GM12874 (cell line): ENCODE data around the gene LRCH4.

Source experiments
- TF ChIP-seq, protein P1 (sequence below): IDR thresholded peaks from 2 replicates; pipeline ENCODE4 v1.5.1; 2011; ENCODE audit warnings: low read depth, mild to moderate bottlenecking, control low read depth, low read length, moderate library complexity; ENCODE audit not compliant: insufficient read depth

Gene LRCH4

DNA sequence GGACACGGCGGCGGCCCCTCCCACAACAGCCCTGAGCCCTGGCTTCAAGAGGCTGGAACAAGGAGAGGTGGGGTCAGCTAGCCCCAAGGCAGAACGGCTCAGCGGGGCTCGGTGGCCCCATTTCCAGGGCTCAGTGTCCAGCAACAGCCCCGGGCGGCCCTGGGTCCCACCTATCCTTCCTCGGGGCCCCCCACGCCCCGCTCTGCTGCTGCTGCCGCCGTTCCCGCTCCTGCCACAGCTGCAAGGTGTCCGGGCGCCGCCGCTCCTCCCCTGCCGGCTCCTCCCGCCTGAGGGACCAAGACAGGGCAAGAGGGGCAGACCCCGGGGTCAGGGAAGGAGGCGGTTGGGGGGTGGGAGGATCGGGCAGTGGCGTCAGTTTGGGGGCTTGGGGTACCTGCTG is 8.8 kb downstream of the LRCH4 start:
- TF ChIP-seq, protein P1, sequence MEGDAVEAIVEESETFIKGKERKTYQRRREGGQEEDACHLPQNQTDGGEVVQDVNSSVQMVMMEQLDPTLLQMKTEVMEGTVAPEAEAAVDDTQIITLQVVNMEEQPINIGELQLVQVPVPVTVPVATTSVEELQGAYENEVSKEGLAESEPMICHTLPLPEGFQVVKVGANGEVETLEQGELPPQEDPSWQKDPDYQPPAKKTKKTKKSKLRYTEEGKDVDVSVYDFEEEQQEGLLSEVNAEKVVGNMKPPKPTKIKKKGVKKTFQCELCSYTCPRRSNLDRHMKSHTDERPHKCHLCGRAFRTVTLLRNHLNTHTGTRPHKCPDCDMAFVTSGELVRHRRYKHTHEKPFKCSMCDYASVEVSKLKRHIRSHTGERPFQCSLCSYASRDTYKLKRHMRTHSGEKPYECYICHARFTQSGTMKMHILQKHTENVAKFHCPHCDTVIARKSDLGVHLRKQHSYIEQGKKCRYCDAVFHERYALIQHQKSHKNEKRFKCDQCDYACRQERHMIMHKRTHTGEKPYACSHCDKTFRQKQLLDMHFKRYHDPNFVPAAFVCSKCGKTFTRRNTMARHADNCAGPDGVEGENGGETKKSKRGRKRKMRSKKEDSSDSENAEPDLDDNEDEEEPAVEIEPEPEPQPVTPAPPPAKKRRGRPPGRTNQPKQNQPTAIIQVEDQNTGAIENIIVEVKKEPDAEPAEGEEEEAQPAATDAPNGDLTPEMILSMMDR = no peak

DNA sequence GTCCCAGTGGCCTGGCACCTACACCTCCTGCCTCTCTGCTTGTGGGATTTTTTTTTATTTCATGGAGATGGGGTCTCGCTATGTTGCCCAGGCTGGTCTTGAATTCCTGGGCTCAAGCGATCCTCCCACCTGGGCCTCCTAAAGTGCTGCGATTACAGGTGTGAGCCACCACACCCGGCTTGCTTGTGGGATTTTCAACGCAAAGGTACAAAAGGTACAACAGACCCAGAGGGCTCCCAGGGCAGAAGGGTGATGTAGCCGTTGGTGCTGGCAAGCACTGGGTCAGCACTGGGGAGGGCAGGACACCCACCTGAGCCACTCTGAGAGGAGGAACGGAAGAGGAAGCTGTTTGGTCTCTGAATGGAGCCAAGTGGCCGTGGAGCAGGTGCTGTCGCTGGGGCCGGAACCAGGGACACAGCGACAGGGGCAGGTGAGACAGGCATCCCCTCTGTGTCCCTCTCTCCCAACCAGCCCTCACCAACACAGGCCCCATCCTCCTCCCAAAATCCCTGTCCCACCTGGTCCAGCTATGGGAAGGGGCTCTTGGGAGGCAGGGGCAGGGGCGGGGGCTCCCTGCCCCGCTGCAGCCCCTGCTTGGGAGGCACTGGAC is 9.4 kb downstream of the LRCH4 start:
- TF ChIP-seq, protein P1 = no peak

DNA sequence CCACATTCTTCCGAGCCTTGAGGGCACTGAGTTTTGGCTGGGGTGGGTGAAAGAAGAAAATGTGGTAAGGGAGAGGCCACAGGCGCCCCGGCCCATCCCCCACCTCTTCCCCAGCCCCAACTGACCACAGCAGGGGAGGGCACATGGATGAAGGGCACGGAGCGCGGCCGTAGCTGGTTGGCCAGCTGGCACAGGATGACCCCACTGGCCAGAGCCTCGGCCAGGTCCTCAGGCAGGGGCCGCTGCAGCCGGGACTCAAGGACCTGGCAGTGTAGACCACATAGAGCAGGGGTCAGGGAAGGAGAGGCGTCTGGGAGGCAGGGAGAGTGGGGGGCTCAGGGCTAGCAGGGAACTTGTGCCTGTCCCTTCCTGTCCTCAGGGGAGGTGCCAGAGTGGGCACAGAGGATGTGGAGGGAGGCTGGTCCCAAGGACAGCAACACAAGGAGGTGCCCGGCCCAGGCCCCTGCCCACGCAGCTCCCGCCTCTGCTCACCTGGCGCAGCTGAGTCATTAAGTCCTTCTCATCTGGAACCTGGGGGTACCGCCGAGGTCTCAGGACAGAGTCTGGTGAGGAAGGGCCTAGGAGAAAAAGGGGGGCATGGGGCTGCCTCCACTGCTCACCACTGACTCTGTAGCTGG is 10.1 kb downstream of the LRCH4 start:
- TF ChIP-seq, protein P1 = no peak

DNA sequence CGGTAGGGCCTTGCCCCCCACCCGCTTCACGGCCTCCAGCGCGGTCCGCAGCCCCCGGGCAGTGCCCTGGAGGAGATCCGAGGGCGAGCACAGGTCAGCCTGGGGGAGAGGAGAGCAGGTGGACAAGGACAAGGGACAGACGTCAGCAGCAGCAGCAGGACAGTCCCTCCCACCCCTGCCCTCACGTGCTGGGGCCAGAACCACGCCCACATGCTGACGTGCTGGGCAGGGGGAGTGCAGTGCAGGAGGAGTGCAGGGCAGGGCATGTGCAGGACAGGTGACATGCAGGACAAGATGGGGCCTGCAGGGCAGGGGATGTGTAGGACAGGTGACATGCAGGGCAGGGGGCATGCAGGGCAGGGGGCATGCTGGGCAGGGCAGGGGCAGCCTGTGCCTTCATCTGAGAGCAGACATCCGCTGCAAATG is 10.7 kb downstream of the LRCH4 start:
- TF ChIP-seq, protein P1 = no peak

DNA sequence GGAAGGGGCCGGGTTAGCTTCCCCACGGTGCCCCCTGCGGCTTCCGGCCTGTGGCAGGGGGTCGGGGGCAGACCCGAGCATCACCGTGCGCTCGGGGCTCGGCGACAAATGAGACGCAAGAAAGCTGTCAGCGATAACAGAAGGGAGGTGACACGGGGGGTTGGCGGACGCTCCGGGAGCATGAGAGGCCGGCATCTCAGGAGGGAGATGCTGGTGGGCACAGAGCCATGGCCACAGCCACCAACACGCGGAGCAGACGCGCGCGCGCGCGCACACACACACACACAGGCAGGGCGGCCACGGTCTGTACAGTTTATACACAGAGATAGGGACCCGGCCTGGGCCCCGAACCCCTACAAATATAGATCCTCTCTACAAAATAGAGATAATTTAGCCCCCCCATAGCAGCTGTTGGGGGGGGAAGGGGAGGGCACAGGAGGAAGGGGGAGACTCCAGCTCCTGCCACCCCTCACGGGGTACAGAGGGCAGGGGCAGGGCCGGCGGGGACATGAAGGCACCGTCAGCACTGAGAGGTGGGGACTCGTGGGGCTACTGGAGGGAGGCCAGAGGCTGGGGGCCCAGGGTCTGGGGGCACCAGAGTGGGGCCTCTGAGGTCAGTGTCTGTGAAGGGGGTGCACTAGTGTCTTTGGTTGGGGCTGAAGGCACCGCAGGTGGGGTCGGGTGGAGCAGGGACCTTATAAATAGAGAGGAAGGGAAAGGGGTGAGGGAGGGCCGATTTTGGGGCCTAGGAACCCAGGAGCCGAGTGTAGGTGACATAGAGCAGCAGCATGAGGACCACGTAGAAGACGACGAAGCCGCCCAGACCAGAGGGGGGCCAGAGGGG is 11.3 kb downstream of the LRCH4 start:
- TF ChIP-seq, protein P1 = no peak

DNA sequence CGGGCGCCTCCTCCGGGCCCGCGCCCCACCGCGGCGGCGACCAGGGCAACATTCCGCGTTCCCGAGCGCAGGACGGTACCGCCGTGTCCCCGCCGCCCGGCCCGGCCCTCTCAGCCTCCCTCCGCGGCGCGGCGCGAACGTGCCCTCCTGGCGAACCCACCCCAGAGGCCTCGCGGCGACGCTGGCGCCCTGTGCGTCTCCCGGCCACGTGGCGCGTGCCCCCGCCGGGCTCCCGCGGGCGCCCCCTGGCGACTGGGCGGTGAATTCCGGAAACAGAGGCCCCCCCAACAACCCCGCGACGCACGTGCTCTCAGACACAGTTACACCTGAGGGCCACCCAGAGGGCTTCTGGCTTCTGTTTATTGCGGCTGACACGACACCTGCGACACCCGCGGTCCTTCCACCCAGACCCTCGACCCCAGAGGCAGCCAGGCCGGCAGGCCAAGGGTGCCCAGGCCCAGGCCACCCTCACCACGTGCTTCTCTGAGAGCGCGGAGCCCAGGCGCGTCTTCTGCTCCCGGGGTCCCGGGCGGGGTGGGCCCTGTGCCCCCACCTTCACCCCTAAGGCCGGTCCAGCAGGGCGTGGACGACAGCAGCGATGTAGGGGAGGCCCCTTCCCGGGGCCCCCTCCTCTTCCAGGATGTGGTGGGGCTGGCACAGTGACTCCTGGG is 12.1 kb downstream of the LRCH4 start, which contains the start of gene SAP25:
Gene SAP25, minus strand, starts transcription at position 210 of the 671 bp plus-strand sequence. Its CDS starts 158 bp downstream, at position 52.
- TF ChIP-seq, protein P1 = no peak

DNA sequence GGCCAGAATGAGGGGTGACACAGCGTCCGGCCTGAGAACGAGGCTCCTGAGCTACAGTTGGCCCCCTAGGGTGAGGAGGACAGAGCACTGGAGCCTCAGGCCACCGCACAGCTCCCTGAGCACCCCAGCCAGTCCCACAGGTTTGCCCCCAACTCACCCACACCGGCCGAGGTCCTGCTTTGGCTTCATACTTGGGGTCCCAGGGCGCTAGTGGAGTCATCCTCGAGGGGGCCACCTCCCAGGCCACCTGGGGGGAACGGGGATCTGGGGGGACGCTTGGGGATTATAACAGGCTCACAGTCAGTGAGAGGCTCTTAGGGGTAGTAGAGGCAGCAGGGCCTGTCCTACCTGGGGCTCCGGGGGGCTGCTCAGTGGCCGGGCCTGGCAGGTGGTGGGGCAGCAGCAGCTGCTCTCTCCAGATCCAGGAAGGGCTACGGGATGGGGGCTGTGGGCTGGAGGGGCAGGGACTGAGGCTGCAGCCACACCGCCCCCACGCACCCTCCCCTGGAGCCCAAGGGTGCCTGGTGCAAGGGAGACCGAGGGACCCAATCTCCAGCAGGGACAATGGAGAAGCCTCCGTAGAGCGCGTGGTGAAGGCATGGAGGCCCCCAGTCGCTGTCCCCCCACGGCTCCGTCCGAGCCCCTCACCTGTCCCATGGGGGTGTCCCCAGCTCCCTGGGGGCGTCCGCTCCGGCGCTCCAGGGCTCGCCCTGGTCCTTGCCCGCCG is 12.8 kb downstream of the LRCH4 start:
- TF ChIP-seq, protein P1 = no peak
